OCI-LY1 (cell line): ENCODE measurements around the gene PCSK6.

Experiments
- H2AFZ ChIP-seq: fragments of 200-600 bp; sonication (generic), shearing (Covaris generic); 2 replicates; pipeline ENCODE4 v1.6.0; 2014; ENCODE audit warnings: antibody characterized with exemption, mild to moderate bottlenecking, low read length
- H3F3A ChIP-seq: fragments of 200-600 bp; sonication (generic), shearing (Covaris generic); 2 replicates; pipeline ENCODE4 v1.6.0; 2014; ENCODE audit warnings: mild to moderate bottlenecking, antibody characterized with exemption, low read length, moderate library complexity; ENCODE audit not compliant: insufficient read depth
- H3K27ac ChIP-seq: fragments of 200-600 bp; sonication (generic); 2 replicates; pipeline ENCODE4 v1.5.1; 2014; ENCODE audit warnings: low read length, mixed run types, mild to moderate bottlenecking, low read depth; ENCODE audit not compliant: poor library complexity, severe bottlenecking
- H3K27me3 ChIP-seq: fragments of 200-600 bp; sonication (generic); 2 replicates; pipeline ENCODE4 v1.6.0; 2014; ENCODE audit warnings: antibody characterized with exemption, mild to moderate bottlenecking, low read length, moderate library complexity; ENCODE audit not compliant: insufficient read depth
- H3K36me3 ChIP-seq: fragments of 200-600 bp; sonication (generic); 2 replicates; pipeline ENCODE4 v1.6.1; 2014; ENCODE audit warnings: mild to moderate bottlenecking, antibody characterized with exemption, low read length, moderate library complexity, mixed read lengths; ENCODE audit not compliant: insufficient read depth
- H3K4me1 ChIP-seq: fragments of 200-600 bp; sonication (generic); 2 replicates; pipeline ENCODE4 v1.5.1; 2014; ENCODE audit warnings: mild to moderate bottlenecking, low read length, moderate library complexity; ENCODE audit not compliant: insufficient read depth, severe bottlenecking
- H3K4me2 ChIP-seq: fragments of 200-600 bp; sonication (generic), shearing (Covaris generic); 2 replicates; pipeline ENCODE4 v1.6.1; 2014; ENCODE audit warnings: low read length
- H3K4me3 ChIP-seq: fragments of 200-600 bp; sonication (generic); 2 replicates; pipeline ENCODE4 v1.5.1; 2014; ENCODE audit warnings: low read length, low read depth, mild to moderate bottlenecking, mixed read lengths; ENCODE audit not compliant: poor library complexity, severe bottlenecking
- H3K79me2 ChIP-seq: fragments of 200-600 bp; shearing (Covaris generic); 2 replicates; pipeline ENCODE4 v1.6.1; 2016; ENCODE audit warnings: mixed run types, low read length, mixed read lengths; ENCODE audit not compliant: insufficient read depth
- H3K9ac ChIP-seq: fragments of 200-600 bp; sonication (generic), shearing (Covaris generic); 2 replicates; pipeline ENCODE4 v1.6.1; 2014; ENCODE audit warnings: mild to moderate bottlenecking, low read length, mixed read lengths
- H3K9me2 ChIP-seq: fragments of 200-600 bp; sonication (generic), shearing (Covaris generic); 2 replicates; pipeline ENCODE4 v1.6.1; 2014; ENCODE audit warnings: low read depth, mild to moderate bottlenecking, low read length, mixed read lengths
- H3K9me3 ChIP-seq: fragments of 200-600 bp; shearing (Covaris generic); 2 replicates; pipeline ENCODE4 v1.6.1; 2014; ENCODE audit warnings: low read length, mixed read lengths
- H4K20me1 ChIP-seq: fragments of 200-600 bp; sonication (generic), shearing (Covaris generic); 2 replicates; pipeline ENCODE4 v1.6.0; 2016; ENCODE audit warnings: mild to moderate bottlenecking, low read length; ENCODE audit not compliant: insufficient read depth
- EZH2 ChIP-seq: fragments of 200-600 bp; sonication (generic), shearing (Covaris generic); IDR thresholded peaks from 2 replicates; pipeline ENCODE4 v1.8.0; 2017; ENCODE audit warnings: borderline replicate concordance, mixed run types, mild to moderate bottlenecking, antibody characterized with exemption, low read length, moderate library complexity, mixed read lengths
- TF ChIP-seq, protein P1 (sequence below): fragments of 200-600 bp; sonication (generic), shearing (Covaris generic); IDR thresholded peaks from 2 replicates; pipeline ENCODE4 v1.5.1; 2017; ENCODE audit warnings: mild to moderate bottlenecking, antibody characterized with exemption, low read length, moderate library complexity, mixed read lengths

PCSK6 gene

GRCh38 chr15:101490408-101490891, 943 bp upstream of the PCSK6 start:
- H3K9ac ChIP-seq: no peak overlapping the region
- no peaks in the 10 kb centered on the region for H3K36me3 ChIP-seq
- no peaks in the 10 kb centered on the region for H3K9me3 ChIP-seq
- H3K4me3 ChIP-seq: no peak overlapping the region
- no peak overlapping the region for H3K27ac ChIP-seq
- H3K9me2 ChIP-seq: no peaks in the 10 kb centered on the region
- H3K4me1 ChIP-seq: no peaks in the 10 kb centered on the region
- no peaks in the 10 kb centered on the region for H3F3A ChIP-seq
- H3K79me2 ChIP-seq: no peaks in the 10 kb centered on the region
- H3K4me2 ChIP-seq: no peak overlapping the region
- TF ChIP-seq, protein P1, sequence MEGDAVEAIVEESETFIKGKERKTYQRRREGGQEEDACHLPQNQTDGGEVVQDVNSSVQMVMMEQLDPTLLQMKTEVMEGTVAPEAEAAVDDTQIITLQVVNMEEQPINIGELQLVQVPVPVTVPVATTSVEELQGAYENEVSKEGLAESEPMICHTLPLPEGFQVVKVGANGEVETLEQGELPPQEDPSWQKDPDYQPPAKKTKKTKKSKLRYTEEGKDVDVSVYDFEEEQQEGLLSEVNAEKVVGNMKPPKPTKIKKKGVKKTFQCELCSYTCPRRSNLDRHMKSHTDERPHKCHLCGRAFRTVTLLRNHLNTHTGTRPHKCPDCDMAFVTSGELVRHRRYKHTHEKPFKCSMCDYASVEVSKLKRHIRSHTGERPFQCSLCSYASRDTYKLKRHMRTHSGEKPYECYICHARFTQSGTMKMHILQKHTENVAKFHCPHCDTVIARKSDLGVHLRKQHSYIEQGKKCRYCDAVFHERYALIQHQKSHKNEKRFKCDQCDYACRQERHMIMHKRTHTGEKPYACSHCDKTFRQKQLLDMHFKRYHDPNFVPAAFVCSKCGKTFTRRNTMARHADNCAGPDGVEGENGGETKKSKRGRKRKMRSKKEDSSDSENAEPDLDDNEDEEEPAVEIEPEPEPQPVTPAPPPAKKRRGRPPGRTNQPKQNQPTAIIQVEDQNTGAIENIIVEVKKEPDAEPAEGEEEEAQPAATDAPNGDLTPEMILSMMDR: no peak
- no peak for TF ChIP-seq EZH2
- H4K20me1 ChIP-seq: no peaks in the 10 kb centered on the region
- no peak overlapping the region for H2AFZ ChIP-seq
- H3K27me3 ChIP-seq: no peaks in the 10 kb centered on the region

DNA sequence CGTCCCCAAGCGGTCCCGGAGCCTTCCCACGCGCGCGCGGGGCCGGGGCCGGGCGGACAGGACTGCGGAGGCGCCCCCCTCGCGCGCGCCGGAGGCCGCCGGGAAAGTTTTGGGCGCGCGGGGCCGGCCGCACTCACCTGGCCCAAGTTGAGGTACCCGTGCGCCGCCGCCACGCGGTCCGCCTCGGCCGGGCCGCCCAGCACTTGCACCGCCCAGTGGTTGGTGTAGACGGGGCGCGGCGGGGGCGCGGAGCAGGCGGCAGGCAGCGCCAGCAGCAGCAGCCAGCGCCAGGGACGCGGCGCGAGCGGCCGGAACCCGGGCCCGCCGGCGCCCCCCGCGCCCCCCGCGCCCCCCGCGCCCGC, 289 bp downstream of the PCSK6 start:
- H3K36me3 ChIP-seq: no peaks in the 10 kb centered on the region
- no peak for TF ChIP-seq EZH2
- TF ChIP-seq, protein P1: no peak
- H3K4me3 ChIP-seq: no peak overlapping the region
- H3K27me3 ChIP-seq: no peaks in the 10 kb centered on the region
- H4K20me1 ChIP-seq: no peaks in the 10 kb centered on the region
- no peaks in the 10 kb centered on the region for H3F3A ChIP-seq
- no peaks in the 10 kb centered on the region for H3K4me1 ChIP-seq
- no peaks in the 10 kb centered on the region for H3K79me2 ChIP-seq
- H3K9me3 ChIP-seq: no peaks in the 10 kb centered on the region
- H3K27ac ChIP-seq: no peak overlapping the region
- no peaks in the 10 kb centered on the region for H3K9me2 ChIP-seq
- H3K9ac ChIP-seq: no peak overlapping the region
- no peak overlapping the region for H2AFZ ChIP-seq
- H3K4me2 ChIP-seq: no peak overlapping the region

GRCh38 chr15:101488300-101489164, 975 bp downstream of the PCSK6 start:
- Histone ChIP-seq H3K9me2 (no peaks in the 10 kb centered on the region), H3K4me1 (no peaks in the 10 kb centered on the region), H3K27ac (no peak overlapping the region), H3K36me3 (no peaks in the 10 kb centered on the region), H4K20me1 (no peaks in the 10 kb centered on the region), H3K9me3 (no peaks in the 10 kb centered on the region), H3F3A (no peaks in the 10 kb centered on the region), H3K79me2 (no peaks in the 10 kb centered on the region), H3K9ac (no peak overlapping the region), H3K4me2 (no peak overlapping the region), H3K4me3 (no peak overlapping the region), H3K27me3 (no peaks in the 10 kb centered on the region), H2AFZ (no peak overlapping the region)
- no peak for TF ChIP-seq EZH2
- TF ChIP-seq, protein P1: no peak
